CD4-positive, alpha-beta T cell treated with Interleukin-17A for 4 hours (primary cell): ENCODE measurements around the gene ITGA3.

Source experiments
- DNase-seq: peaks from one replicate; pipeline ENCODE4 v3.0.0-alpha.2; 2020; ENCODE audit warnings: mixed read lengths

ITGA3 gene

GRCh38 chr17:50055426-50056216, at the start of gene ITGA3:
Gene ITGA3 (plus strand): TSS chr17:50056110. CDS start chr17:50056440, 330 bp downstream.
- DNase-seq, result peak; percentile 84

DNA sequence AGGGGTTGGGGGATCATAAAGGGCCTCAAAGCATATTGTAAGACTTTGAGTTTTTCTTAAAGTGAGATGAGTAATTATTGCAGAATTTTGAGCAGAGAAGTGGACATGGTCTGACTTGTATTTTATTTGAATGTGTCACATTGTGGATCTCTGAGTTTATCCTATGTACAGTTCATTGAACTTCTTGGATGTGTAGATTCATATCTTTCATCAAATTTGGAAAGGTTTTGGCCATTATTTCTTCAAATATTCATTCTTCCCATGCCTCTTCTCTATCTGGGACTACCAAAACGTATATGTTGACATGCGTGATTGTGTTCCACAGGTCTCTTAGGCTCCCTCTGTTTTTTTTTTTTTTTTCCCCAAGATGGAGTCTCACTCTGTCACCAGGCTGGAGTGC, 46.6 kb upstream of the ITGA3 start:
- DNase-seq, result no peak

GRCh38 chr17:50013079-50013478, 42.8 kb upstream of the ITGA3 start:
- no peak for DNase-seq

DNA sequence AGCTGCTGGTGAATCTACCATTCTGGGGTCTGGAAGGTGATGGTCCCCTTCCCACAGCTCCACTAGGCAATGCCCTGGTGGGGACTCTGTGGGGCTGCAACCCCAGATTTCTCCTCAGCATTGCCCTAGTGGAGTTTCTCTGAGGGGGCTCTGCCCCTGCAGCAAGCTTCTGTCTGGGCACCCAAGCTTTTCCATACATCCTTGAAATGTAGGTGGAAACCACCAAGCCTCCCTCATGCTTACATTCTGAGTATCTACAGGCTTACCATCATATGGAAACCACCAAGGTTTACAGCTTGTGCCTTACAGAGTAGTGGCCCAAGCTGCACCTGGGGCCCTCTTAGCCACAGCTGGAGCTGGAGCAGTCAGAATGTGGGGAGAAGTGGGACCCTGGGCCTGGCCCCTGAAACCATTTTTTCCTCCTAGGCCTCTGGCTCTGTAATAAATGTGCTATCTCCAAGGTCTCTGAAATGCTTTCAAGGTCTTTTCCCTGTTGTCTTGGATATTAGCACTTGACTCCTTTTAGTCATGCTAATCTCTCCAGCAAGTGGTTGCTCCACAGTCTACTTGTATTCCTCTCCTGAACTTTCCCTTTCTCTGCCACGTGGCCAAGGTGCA, 41.3 kb upstream of the ITGA3 start:
- no peak for DNase-seq

DNA sequence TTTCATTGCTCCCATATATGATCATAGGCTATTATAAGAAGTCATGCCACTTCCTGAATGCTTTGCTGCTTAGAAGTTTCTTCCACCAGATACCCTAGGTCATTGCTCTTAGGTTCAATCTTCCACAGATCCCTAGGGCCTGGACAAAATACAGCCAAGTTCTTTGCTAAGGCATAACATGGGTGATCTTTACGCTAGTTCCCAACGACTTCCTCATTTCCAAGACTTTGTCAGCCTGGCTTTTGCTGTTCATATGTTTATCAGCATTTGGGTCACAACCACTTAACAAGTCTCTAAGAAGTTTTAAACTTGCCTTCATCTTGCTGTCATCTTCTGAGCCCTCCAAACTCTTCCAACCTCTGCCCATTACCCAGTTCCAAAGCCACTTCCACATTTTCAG, 40.8 kb upstream of the ITGA3 start:
- no peak for DNase-seq

DNA sequence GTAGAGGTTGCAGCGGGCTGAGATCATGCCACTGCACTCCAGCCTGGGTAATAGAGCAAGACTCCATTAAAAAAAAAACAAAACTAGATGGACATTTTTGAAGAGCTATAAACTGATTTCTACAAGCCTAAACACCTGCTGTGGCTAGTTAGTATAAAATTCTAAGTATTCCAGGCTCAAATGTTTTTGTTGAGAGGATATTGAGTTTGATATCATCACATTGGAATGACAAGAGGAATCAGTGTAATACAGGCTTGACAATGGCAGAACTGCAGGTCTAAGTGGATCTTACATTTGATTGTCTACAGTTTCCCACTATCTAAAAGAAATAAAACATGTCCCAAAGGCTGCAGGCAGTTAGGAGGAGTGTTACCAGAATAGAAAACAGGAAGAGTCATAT, 37.0 kb upstream of the ITGA3 start:
- DNase-seq, result no peak

GRCh38 chr17:50020841-50021599, 34.9 kb upstream of the ITGA3 start:
- DNase-seq, result no peak

DNA sequence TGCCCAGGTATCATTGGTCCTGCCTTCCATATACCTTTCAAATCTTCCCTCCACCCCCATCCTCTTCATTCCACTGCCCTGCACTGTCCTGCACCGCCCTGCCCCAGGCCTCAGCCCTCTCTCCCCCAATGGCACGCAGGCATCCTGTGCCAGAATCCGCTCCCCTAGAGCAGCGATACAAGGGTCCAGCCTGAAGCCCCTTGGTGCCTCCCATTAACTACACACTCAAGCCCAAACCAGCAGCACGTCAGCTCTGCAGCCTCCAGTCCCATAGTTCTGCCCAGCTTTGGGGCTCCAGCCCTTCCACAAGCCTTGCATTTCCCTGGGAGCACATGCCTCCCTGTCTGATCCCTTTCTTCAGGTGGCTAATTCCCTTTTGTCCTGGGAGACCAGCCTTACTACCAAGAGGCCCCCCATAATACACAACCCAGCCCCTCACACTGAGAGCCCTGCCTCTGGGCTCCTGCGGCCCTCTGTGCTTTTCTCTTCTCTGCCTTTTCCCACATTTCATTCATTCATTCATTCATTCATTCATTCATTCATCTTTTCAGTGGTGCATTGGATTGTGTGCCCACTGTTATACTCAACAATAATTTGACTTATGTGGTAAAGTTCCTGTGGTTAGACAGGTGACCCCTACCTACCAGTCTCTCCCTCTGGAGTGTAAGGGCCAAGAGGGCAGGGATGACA, 34.1 kb upstream of the ITGA3 start:
- no peak for DNase-seq

DNA sequence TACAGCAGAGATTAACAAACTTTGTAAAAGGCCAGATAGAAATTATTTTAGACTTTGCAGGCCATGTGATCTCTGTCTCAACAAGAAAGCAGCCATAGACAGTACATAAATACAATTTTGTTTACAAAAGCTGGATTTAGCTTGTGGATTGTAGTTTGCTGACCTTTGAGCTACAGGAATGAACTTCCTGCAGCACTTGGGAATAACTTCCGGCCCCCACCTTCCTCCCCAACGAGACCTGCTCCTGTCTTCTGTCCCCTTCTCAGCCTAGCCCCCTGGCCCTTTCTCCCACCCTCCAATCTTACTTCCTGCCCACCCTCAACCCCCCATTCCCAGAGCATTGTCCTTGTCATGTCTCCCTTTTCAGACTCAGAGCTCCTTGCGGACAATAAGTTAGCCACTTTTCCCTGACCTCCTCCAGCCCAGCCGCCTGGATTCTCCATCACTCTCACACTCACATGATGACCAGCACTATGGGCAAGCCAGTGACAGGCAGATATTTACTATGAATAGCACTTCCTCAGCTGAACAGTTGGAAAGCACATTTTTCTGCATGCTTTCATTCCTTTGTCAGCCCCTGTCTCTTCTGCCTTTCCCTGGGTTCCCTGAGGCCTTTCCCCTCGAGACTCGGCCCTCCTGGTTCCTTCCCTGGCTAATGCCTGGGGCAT, 33.3 kb upstream of the ITGA3 start:
- DNase-seq, result no peak

DNA sequence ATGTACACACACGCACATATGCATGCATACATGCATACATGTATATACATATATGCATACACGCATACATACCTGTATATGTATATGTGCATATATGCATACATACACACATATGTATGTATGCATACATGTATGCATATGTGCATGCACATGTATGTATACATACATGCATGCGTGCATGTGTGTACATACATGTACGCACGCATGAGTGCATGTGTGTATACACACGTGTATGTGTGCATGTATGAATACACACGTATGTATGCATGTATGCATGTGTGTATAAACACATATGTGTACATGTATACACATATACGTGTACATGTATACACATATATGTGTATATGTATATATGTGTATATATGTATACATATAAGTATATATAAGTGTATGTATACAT, 32.4 kb upstream of the ITGA3 start:
- no peak for DNase-seq

- no peak for DNase-seq
Measured at GRCh38 chr17:50024808-50025207, 31.1 kb upstream of the ITGA3 start.

- no peak for DNase-seq
Measured at GRCh38 chr17:50026046-50026675, 29.7 kb upstream of the ITGA3 start.

- peak; percentile 87 for DNase-seq
Measured at GRCh38 chr17:50026837-50027171, 29.1 kb upstream of the ITGA3 start.

DNA sequence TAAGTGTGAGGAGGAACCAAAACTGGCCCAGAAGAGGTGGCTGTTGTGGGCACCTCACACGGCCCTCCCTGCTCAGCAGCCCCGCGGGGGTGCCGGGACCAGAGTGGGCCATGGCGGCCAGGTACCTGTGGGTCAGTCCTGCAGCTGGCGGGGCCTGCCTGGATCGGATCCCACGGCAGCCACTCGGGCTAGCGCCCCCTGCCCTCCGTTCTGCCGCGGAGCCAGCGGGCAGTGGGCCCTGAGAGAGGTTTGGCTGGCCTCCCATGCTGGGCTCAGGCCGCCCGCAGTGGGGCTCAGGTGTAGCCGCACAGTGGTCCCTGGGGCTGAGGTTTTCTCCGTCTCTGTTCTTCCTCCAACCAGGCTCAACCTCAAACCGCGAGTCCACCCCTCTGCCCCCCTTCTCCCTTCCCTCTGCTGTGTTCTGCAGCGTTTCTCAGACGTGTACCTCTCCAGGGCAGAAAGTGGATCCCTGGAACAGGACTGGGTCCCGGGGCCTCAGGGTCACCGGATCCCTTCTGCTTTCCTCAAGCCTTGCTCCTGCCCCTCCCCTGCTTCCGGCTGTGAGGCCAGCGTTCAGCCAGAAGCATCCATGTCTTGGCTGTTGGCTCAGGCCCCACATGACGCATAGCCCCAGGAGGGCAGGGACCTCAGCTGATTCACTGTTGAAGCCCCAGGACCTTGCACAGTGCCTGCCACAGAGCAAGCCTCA, 28.6 kb upstream of the ITGA3 start:
- DNase-seq, result peak; percentile 8

DNA sequence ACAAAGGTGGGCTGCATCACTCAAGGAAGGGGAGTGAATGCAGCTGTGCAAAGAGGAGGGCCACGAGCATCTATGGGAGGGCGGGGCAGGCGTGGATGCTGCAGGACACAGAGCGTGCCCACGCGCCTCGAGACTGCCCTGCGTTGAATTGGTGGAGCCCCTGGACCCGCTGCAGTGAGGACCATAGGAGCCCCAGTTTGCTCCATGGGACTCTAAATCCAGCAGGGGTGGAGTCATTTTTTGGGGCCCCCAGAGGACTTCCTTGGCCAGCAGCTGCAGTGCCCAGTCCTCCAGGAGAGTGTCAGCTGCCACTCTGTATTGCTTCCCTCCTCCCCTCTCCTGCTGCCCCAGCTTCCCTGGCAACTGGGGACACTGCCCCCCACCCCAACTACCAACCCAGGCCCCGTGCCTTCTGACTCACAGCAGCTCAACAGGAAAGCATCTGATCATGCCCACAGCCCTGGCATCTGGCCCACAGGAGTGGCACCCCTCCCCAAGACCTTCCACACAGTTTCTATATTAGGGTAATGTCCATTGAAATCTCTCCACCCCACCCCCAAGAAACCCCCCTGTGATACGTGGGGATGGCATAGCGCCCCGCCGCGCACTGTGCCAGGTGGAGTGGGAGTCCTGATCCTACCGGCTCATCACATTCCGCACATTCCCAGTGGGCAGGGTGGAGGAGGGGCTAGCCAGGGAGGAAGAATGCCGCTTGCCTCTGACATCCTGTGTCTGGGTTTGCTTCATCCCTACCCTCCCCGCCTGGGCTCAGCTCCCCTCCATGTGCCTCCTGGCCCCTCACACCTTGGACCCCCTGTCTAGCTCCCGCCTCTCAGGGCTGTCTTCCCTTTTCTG, 27.8 kb upstream of the ITGA3 start:
- no peak for DNase-seq

DNA sequence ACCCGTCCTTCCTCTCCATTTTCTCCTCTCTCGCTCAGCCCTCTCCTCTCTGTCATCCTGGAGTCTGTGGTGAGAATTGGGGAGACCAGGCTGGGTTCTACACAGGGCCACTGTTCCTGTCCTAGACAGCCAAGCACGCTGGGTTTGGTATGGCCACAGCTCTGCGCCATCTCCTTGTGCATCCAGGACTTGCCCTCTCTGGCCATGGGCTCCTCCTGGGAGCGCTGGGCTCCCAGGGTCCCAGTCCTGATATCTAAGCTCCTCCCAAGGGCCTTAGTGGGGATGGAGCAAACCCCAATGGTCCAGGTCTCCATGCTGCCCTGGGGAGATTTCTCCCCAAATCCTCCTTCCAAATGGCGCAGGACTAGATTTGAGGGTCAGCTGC, 27.2 kb upstream of the ITGA3 start:
- DNase-seq, result no peak

DNA sequence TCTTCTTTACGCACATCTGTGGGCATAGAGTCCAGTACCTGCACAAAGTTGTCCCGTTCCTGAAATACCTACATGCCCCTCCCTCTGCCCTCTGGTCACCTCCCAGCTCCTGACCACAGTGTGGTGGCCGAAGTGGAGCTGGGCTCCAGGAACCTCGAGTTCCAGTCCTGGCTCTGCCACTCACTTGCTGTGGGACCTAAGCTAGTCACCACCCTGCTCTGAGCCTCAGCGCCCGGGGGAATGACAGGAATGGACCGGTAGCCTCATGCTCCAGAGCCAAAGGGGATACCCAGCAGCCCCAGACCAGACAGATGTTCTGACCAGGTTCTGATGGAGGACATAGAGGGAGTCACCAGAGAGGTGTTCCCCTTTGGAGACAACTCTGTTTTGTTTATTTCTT, 26.7 kb upstream of the ITGA3 start:
- no peak for DNase-seq

GRCh38 chr17:50033316-50033715, 22.6 kb upstream of the ITGA3 start:
- no peak for DNase-seq

GRCh38 chr17:50034498-50035364, 21.2 kb upstream of the ITGA3 start:
- DNase-seq, result no peak

DNA sequence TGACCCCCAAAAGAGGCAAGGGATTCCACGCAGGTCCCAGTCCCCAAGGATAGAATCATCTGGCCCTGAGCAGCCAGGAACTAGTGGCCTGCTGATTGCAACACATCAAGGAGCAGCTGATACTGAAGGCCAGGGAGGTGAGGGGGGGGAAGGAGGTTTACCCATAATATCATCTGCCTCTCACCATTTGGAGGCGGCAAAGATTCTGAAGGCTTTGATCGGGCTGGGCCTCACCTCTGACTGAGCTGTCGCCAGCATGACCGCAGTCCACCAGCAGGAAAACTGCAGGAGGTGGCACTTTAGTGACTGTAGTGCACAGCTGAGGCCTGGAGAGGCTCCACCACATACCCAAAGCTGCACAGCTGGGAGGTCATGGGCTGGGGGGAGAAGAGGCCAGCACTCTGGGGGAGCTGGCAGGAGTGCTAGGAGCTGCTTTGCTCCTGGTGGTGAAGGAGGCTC, 20.5 kb upstream of the ITGA3 start:
- DNase-seq, result no peak
